NCI-H524 (cell line): ENCODE data around the gene FTCD.

Source experiments
- DNase-seq, 2 experiments: peaks; one replicate each; lab custom pipeline; 2025; lab: John Stamatoyannopoulos, UW

Gene FTCD

DNA sequence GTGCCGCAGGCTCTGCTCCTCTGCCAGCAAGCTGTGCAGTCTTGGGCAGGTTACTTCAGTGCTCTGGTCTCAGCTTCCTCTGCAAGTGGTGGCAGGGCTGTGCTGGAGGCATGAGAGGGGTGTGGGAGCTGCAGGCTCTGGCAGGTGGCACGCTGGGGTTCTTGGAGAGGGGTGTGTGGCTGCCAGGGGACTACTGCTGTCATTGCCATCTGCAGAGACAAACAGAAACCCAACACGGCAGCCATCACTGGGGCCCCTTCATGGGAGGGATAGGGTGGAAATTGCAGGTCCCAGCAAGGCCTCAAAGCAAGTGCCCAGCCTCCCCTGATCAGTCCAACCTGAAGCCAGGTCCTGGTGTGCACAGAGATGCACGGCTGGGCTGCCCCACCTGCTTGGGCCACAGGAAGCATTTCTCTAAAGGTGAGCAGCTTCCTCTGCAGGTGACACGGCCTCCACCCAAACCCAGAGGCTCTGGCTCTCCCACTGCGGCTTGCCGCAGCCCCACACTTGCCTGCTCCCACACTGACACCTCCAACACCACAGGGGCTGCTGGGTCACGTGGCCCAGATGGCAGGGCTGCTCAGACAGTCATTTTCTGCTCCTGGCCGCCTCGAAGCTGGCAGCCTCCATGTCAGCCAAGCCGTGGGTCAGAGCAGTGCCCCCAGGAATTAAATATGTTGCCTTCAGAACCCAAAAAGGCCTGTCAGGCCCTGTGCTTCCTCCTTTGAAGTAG is 61.5 kb downstream of the FTCD start:
- no peak for DNase-seq

DNA sequence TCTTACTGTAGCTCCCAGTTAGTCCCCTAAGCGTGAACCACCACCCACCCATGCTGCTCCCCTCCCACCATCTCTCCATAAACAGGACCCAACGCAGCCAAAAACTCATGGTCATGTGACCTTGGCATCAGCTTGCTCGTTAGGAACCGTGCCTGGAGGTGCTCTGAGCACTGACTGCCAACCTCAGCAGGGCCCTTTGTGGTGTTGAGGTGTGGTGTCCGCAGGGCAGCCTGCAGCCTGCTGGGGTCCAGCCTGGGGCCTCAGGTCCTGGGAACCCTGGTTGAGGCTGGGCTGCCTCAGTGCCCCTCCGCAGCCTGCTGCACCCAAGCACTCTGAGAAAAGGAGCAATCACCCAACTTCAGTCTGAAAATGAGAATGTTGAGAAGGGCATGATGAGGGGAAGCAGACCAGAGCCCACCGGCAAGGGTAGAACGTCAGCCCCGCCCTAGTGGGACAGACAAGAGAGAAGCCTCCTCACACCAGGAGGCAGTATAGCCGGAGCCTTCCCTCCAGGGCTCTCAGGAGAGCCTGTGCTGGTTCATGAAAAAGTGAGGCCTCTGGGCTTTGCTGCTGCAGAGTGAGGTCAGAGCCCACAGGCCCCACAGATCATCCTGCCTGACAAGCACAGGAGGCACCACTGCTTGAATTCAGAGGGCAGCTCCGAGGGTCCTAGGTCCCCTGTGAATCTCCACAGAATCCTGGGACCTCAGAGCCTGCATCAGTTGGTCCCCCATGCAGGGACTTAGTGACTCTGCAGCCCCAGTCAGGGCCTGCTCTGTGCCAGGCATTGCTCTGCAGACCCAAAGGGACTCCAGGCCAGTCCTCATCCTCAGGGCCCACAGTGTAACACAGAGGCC is 62.3 kb downstream of the FTCD start:
- no peak for DNase-seq

DNA sequence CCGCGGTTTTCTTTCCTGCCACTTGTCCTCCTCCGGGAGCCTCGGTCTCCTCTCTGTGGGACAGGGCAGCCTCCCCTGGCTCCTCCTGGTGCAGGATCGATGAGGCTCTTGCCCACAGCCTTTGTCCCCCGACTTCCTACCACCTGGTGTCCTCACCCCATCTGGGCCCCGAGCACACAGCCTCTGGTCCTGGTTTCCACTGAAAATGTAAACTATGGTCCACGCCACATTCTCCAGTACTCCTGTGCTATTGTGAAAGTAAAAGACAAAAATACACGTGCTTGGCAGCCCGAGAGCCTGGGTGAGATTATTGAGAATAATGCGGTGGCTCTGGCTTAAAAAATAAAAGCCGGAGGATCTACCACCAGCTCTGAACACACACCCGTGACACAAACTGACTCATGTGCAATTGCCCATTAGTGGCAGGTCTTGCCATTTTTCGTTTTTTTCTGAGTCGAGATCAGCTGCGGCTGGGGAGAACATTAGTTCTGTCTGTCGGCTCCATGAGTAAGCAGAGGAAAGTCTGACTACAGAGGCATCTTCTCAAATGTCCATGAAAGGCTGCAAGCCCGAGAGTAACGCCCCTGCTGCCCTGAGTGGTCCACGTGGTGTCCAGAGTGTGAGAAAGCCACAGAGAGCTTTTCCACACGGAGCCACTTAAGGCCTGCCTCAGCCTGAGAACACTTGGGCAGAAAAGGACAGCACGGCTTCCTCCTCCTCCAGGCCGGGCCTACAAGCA is 63.2 kb downstream of the FTCD start:
- DNase-seq: no peak

DNA sequence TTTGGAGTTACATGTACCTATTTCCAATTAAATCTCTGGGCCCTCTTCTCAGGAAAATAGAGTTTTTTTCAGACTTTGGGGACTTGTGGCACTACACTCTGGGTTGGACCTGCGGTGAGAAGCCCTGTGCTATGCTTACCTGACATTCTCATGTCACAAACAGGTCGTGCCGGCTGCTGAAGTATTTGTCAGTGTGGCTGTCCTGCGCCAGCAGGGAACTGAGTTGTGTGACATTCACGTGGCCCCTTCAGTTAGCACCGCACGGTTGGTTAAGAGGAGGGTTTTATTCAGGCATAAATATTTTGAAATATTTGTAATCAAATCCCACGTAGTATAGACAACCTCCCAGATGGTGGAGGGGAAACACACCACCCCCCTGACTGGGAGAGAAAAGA is 63.8 kb downstream of the FTCD start:
- no peak for DNase-seq

DNA sequence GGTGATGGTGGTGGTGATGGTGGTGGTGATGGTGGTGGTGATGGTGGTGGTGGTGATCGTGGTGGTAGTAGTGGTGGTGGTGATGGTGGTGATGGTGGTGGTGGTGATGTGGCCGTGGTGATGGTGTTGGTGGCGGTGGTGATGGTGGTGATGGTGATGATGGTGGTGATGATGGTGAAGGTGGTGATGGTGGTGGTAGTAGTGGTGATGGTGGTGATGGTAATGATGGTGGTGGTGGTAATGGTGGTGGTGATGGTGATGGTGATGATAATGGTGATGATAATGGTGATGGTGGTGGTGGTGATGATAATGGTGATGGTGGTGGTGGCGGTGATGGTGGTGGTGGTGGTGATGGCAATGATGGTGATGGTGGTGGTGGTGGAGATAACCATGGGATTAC is 64.3 kb downstream of the FTCD start:
- DNase-seq: no peak

DNA sequence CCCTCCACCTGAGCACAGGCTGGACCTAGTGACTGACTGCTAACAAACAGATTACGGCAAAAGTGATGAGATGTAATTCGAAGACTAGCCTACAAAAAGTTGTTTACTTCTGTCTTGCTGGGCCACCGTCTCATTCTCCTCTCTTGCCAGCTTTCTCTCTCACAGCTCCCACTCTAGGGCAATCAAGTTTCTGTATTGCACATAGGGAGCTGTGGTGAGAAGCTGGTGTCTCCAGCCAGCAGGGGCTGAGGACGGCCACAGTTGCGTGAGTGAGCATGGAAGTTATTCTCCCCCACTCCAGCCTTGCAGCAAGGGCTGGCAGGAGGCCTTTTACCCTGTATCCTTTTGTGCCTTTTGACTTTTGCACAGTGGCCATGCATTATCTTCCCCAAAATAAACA is 66.1 kb downstream of the FTCD start:
- no peak for DNase-seq

DNA sequence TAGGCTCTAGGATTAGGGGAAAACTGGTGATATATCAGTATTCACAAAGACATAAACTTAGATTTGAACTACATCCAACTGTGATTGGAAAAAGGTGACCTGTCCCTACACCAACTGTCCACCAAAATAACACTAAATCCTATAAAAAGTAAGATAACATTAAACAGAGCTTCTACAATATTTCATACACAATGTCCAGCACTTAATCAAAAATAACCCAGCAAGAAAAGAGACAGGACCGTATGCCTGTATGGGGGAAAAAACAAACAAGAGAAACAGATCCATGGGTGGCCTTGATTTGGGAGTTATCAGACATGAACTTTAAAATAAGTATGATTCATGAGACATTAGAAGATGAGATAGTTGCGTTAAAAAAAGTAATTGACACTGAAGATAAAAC is 67.2 kb downstream of the FTCD start:
- no peak for DNase-seq

DNA sequence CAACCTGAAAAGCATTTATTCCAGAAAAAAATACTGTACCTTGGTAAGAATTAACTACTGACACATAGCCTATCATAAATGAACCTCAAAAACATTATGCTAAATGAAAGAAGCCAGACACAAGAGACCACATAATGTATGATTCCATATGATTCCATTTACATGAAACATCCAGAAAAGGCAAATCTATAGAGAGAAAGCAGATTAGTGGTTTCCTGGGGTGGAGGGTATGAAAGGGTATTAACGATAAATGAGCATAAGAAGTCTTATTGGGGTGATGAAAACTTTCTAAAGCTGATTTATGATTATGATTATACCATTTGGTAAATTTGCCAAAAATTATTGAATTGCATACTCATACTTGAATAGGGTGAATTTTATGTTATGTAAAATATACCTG is 67.7 kb downstream of the FTCD start:
- DNase-seq: no peak
